ENCODE results near the gene NDFIP1.

DNA sequence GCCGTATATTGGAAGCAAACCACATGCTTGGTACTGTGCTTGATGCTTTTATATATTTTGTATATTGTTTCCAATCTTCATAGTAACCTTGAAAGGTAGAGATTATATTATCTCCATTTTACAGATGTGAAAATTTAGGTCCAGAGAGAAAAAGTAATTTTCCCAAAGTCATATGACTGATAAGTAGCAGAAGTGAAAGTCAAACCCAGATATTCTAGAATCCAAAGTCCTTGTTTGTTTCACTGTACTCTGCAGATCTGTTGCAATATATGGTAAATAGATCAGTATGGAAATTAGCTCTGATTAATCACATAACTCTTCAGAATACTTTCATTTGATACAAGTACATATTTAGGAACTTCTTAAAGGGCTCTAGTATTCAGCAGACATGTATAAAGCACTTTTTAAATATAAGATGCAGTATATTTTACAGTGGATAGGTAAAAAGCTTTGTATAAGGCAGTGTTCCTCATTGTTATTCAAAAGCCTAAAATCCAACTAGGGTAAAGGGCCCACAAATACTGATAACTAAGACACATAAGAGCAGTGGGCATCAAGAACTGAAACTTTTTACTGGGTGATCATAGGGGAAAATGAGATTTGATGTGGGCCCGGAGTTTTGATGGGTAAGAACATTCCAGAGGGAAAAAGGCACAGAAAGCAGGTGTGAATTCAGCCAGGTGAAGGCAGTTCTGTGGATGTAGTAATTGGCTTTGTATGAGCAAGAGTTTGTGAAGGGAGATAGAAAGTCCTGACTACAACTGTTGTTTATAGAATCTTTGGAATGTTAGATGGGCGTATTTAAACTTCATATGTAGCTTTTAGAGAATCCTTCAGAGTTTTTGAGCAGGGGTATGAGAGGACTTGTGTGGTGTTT lies 25.0 kb downstream of the NDFIP1 start:
- TF ChIP-seq POLR2A (IDR thresholded peaks at IDR 0.05), result no peak
- TF ChIP-seq, protein P1, sequence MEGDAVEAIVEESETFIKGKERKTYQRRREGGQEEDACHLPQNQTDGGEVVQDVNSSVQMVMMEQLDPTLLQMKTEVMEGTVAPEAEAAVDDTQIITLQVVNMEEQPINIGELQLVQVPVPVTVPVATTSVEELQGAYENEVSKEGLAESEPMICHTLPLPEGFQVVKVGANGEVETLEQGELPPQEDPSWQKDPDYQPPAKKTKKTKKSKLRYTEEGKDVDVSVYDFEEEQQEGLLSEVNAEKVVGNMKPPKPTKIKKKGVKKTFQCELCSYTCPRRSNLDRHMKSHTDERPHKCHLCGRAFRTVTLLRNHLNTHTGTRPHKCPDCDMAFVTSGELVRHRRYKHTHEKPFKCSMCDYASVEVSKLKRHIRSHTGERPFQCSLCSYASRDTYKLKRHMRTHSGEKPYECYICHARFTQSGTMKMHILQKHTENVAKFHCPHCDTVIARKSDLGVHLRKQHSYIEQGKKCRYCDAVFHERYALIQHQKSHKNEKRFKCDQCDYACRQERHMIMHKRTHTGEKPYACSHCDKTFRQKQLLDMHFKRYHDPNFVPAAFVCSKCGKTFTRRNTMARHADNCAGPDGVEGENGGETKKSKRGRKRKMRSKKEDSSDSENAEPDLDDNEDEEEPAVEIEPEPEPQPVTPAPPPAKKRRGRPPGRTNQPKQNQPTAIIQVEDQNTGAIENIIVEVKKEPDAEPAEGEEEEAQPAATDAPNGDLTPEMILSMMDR (IDR thresholded peaks at IDR 0.05 in 4 of 5, conservative IDR thresholded peaks at IDR 0.05 in 1 of 5), result no peak
